Measurements from ENCODE around the gene CFAP157.

The CFAP157 gene

DNA sequence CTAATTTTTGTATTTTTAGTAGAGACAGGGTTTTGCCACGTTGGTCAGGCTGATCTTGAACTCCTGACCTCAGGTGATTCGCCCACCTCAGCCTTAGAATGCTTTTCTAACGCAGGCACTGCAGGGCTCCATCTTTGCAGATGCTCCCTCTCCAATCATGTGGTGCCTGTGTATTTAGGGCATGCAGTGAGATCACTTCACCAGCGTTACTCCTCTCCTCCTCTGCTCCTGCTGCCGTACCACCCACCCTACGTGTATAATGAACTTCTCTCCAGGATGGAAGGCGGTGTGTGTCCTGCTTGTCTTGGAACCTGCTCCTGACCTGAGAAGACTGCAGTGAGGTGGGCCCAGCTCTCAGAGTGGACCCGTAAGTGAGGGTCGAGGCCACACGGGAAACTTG lies 13.6 kb upstream of the CFAP157 start:
- no peak for DNase-seq (ENCODE audit: low read depth)

DNA sequence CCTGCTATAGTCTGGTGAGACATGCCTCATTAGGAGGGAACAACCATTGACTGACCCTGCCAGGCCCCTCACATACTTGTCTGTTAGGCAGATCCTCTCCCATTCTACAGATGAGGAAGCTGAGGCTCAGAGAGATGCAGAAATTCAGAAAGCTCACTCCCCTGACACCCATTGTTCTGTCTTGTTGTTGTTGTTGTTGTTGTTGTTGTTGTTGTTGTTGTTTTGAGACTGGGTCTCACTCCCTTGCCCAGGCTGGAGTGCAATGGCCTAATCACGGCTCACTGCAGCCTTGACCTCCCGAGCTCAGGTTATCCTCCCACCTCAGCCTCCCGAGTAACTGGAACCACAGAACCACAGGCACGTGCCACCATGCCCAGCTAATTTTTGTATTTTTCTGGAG lies 13.1 kb upstream of the CFAP157 start:
- DNase-seq (ENCODE audit: low read depth), result no peak

DNA sequence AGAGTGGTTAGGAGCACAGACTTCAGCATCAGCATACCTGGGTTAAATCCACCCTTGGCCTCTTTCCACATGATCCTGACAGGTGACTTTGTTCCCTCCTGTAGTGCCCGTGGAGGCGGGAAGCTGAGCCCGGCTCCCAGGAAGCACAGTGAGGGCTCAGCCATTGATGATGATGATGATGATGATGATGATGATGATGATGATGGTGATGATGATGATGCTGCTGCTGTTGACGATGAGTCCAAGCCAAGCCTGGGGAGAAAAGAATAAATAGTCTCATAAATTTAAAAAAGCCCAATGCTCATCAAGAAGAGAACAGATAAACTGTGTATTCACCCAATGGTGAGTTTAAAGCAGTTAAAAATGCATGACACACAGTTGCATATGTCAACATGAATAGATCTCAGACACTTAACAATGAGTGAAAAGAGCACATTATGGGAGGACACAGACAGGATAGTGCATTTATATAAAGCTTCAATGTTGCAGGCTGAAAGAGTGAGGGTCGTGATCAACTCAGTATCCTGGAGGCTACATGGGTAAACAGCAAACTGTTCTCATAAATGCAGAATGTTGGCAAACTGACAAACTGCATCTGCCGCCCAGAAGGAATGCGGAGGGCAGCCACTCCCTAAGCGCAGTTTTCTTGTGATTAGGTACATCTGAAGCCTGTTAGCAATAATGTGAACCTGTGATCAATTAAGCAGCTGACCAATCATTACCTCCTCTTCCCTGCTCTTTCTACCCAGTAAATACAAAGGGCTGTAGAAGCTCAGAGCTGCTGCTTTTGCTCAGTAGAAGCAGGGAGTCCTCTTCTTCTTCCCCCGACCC lies 11.7 kb upstream of the CFAP157 start:
- DNase-seq (ENCODE audit: low read depth), result no peak

DNA sequence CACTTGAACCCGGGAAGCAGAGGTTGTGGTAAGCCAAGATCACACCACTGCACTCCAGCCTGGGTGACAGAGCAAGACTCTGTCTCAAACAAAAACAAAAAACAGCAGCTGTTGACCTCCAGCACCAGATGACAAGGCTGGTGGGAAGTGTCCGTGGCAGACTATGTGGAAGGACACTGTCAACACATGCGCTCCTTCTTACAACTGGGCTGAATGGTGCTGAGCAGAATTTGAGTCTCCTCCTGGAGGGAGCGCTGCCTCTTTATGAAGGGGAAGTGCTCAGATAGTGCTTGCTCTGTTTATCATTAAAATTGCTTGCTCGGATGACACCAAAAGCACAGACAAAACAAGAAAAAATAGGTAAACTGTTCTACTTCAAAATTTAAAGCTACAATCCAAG lies 9.2 kb upstream of the CFAP157 start:
- no peak for DNase-seq (ENCODE audit: low read depth)

DNA sequence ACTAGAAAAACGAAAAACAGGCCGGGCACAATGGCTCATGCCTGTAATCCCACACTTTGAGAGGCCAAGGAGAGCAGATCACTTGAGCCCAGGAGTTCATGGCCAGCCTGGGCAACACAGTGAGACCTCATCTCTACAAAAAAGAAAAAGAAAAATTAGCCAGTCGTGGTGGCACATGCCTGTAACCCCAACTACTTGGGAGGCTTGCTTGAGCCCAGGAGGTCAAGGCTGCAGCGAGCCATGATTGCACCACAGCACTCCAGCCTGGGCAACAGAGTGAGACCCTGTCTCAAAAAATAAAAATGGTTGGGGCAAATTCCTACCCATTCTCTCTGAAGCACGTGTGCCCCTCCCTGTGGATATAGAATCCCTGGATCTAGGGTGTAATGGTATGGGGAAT lies 8.4 kb upstream of the CFAP157 start:
- no peak for DNase-seq (ENCODE audit: low read depth)

DNA sequence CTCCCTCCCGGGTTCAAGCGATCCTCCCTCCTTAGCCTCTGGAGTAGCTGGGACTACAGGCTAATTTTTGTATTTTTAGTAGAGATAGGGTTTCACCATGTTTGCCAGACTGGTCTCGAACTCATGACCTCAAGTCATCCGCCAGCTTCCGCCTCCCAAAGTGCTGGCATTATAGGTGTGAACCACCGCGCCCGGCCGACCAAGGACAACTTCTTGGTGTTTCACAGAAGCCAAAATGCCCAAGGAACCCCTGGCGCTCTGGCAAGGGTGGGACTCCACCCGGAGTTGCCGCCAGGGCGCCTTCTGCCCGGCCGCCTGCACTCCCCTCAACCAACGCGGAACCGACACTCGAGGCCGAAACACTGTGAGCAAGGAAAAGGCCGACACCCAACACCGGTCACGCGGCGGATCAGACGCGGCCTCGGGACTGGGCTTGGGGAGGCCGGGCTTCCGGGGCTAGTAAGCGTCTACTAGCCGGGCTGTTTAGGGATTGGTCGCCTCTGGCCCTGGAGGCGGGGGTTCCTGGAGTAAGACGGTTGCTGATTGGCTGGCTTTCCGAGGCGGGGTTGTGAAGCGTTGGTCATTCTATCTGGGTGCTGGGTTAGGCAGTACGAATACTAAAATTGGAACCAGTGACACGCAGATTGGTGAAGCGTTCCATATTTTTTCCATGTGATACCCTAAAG lies 7.7 kb upstream of the CFAP157 start:
- peak; percentile 88 for DNase-seq (ENCODE audit: low read depth)

DNA sequence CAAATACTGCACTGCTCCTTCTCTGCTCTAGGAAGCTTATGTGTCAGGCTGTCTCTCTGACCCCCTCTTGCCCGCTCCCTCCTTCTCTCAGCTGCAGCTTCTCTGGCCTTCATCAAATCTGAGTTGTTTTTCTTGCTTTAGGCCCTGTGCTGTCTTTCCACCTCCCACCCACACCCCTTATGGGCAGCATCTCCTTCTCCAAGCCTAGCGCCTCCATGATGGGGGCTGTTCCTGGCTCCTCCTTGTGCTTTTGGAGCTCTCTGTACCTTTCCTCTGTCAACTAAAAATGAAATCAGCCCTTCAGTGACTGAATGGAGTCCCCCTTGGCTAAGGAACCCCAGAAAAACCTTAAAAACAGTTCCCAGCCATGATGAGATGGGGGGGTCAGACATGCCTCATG lies 6.6 kb upstream of the CFAP157 start:
- no peak for DNase-seq (ENCODE audit: low read depth)

DNA sequence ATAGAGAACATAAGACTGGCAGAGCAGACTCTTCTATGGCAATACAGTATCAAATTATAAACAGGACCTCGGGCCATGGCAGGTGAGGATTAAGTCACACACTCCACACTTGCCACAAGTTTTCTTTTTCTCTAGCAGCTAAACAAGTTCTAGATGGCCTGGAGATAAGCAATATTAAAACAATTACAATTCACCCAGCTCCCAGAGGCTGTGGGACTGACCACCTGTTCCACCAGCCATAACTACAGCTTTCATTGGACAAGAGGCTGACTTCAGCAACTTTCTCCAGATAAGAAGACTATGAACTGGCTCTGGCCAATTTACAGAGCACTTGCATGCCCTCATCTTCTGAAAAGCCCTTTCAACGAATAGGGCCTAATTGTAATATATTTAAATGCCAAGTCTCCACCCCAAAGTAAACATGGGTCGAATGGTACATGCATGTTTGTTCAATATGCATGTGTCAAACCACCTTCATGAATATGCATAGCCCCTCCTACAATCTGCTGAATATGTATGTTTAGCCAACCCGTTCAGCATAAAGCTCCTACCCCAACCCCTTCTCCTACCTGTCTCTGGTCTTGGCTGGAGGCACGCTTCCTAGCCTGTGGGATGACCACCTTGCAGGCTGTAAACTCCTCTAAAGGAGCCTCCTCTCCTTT lies 6.1 kb upstream of the CFAP157 start:
- no peak for DNase-seq (ENCODE audit: low read depth)

DNA sequence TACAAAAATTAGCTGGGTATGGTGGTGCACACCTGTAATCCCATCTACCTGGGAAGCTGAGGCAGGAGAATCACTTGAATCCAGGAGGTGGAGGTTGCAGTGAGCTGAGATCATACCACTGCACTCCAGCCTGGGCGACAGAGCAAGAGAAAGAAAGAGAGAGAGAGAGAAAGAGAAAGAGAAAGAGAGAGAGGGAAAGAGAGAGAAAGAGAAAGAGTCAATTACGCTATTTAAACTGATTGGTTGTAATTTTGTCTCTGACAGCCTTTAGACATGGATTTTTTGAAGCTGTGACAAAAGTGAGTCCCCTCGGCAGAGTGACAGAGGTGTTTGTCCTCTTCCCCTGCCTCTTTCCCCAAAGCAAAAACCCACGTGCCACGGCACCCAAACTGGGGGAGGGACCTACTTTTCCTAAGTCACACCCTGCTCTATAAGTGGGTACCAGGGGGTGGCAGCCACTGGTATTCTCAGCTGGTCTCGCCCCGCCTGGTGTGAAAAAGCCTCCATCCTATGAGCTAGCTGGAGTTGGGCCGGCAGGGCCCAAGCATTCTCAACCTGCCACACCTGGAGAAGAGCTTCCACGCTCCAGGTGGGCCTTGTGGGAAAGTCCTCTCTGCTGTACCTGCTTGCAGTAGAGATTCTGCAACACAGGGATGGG lies 3.4 kb upstream of the CFAP157 start:
- no peak for DNase-seq (ENCODE audit: low read depth)

DNA sequence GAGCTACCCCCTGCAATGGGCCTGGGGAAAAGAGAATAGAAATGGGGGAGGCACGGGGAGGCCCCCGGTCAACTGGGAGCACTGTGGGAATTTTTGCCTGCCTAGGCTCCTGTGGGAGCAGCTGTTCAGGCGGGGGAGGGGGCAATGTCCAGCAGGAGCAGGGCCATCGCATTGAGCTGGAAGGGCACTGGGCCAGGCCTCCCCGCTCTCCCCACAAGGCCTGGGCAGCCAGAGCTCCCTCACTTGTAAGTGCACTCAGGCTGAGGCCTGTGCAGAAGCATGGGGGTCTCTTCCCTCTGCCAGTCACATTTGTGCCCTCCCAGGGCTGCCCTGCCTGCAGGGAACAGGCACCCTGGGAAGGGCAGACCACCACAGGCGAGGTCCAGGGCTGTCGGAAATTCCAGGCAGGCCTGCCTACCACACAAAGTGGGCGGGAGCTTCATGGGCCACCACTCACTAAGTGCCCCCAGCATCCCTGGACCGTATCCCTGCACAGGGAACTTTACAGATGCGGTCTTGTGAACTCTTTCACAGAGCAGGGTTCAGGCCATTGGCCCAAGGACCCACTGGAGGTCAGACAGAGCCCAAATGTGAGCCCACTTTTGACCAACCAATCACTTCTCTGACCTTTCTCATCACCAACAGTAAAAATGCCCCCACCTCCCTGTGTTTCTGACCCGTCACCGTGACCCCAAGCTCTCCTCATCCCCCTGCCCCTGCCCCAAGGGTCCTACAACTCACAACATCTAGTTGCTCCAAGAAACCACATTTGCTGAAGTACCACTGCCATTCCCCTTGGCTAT lies 1.0 kb upstream of the CFAP157 start:
- DNase-seq (ENCODE audit: low read depth), result no peak

DNA sequence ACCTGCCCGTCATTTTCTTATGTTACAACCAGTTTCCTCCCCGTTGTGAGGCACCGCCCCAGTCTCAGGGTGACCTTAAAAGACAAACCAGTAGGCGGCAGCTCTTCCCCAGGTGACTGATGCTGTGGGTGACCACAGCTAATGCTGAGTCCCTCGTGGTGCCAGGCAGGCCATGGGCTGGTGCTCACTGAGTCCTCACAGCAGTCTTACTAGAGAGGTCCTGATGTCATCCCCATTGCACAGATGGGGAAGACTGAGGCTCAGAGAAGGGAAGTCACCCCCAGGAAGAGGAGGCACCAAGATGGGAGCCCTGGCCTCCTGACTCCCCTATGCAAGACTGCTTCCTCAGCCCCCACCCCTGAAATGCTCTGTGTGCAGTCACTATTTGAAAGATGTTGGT lies 978 bp downstream of the CFAP157 start:
- DNase-seq (ENCODE audit: low read depth), result no peak

DNA sequence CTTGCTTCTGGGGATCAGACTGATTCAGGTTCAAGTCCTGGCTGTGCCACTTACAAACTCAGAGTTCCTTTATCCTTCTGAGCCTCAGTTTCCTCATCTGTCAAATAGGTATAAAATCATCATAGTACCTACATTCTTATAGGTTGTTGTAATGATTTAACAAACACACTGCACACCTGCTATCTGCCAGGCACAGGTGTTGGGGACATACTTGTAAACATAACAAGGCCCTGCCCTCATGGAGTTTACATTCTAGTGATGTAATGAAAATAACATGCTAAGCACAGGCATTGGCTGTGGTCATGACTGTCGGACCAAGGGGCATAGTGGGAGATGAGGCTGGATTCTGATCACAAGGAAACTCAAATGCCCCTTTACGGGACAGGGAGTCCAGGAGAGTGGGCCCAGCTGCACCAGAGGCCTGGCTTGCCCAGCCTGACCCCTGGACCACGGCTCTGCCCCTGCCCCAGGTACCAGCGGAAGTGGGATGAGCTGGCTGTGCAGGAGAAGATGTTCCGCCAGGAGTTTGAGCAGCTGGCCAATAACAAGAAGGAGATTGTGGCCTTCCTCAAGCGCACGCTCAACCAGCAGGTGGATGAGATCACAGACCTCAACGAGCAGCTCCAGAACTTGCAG lies 2.3 kb downstream of the CFAP157 start:
- no peak for DNase-seq (ENCODE audit: low read depth)

DNA sequence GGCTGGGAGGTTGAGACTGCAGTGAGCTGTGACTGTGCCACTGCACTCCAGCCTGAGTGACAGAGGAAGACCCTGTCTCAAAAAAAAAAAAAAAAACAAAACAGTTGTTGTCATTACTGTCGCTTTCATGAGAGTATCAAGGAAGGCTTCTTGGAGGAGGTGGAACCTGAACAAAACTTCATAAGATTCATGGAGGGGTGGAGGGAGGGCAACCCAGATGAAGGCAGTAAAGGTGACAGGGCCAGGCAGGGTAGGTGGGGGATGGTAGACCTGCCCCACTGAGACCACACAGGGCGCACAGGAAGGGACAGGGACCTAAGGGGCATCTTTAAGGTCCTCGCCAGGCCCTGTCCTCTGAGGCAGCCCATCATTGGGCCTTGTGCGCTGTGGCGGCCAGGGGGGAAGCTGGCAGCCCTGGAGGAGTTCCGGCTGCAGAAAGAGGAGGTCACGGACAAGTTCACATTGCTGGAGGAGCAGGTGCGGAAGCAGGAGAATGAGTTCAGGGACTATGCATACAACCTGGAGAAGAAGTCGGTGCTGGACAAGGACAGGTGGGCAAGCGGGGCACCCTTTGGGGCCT lies 3.5 kb downstream of the CFAP157 start:
- DNase-seq (ENCODE audit: low read depth), result no peak

DNA sequence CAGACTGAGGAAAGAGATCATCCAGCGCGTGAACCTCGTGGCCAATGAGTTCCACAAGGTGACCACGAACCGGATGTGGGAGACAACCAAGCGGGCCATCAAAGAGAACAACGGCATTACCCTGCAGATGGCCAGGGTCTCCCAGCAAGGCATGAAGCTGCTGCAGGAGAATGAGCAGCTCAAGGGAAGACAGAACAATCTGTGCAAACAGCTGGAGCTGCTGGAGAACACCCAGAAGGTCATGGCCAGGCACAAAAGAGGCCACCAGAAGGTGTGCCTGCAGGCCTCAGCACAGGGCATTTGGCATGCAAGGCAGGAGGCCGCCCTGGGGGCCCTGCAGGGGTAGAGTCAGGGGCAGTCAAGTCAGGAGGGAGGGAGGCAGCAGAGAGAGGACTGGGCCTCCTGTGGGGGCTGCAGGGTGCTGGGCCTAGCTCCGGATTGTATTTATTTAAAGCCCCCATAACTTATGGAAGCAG lies 4.5 kb downstream of the CFAP157 start:
- no peak for DNase-seq (ENCODE audit: low read depth)

DNA sequence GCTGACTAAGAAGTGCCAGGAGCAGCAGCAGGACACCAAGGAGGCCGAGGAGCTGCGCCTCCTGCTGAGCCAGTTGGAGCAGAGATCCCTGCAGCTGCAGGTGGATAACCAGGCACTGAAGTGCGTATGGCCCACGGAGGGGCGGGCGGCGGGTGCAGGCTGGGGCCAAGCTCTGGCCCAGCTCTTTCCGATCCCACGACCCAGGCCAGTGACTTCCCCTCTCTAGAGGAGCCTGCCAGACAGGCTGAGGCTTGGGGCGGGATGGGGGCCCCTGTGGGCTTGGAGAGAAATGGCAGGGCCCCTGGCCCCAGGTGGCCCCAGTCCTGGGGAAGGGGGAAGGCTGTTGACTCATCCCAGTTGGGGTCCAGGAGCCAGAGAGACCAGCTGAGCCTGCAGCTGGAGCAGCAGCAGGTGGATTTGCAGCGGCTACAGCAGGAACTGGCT lies 5.1 kb downstream of the CFAP157 start:
- DNase-seq (ENCODE audit: low read depth), result no peak

DNA sequence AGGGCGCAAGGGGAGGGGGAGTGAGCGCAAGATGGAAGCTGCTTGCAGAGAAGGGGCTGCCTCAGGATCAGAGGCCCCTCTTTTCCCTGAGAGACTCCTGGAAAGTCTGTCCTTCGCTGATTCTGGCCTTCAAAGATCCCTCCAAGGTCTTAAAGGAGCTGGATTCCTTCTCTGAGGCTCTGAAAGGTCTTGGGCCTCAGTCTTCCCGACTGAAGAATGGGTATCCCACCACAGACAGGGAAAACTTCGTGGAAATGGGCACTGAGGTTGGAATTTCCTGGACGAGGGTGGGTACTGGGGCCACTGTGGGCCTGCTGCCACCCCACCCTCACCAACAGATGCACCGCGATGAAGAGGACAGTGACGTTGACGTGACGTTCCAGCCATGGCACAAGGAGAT lies 5.6 kb downstream of the CFAP157 start:
- DNase-seq (ENCODE audit: low read depth), result no peak

DNA sequence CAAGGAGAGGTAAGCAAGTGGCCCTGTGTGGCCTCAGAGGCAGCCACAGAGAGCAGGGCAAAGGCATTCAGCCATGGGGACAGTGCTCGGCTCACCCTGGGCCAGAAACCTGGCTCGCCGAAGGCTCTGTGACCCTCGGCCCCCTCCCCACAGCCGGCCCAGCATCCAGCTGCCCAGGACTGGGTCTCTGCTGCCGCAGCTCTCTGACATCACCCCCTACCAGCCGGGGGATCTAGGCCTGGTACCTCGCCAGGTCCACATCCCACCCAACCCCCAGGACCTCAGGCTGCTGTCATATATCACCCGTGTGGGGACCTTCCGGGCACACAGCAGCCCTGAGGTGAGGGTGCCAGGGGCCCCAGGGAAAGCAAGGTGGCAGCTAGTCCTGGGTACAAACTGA lies 6.1 kb downstream of the CFAP157 start:
- DNase-seq (ENCODE audit: low read depth), result no peak

DNA sequence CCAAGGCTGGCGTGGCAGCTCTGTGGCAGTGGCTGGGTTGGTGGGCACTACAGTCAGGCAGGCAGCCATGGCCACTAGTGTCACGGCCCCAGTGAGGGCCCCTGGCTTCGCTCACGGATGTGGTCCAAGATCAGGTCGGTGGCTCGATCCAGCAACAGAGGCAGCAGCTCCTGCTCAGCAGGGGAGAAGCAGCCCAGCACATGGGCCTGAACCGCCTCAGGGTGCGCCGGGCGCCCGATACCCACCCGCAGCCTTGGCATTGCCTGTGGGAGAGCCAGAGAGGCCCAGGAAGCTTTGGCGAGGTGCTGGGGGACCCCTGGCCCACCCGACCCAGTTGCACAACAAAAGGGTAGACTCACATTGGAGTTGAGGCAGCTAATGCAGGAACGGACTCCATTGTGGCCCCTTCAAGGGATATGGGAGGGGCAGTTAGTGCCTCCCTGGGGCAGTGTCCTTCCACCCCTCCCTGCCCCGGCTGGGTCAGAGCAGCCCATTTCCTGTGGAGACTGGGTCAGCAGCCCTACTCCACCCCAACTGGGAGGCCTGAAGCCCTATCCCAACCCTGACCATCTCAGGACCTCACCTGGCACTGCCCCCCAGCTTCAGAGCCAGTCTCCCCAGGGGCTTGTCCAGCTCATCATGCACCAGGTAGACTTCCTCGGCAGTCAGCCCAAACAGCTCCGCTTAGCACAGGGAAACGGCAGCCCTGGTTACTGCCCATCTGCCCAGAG lies 7.4 kb downstream of the CFAP157 start:
- no peak for DNase-seq (ENCODE audit: low read depth)

DNA sequence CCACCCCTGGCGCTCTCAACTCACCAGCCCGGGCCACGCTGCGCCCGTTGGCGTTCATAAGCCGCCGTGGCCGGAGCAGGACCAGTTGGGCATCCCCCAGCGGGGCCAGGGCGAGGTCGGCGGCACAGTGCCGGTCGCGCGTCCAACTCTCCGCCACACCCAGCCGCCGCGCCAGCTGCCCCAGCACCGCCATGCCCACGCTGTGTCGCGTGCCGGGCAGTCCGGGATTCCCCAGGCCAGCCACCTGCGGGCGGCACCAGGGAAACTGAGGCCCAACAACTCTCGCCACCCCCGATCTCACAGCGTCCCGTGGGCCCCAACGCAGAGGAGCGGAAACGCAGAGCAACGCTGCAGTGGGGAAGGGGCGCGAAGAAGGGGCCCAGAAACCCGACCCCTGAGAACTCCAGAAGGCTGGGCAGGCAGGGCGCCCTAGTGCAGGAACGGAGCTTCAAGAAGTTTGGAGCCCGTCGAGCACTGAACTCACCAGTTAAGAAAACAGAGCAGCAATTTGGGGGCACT lies 8.2 kb downstream of the CFAP157 start:
- no peak for DNase-seq (ENCODE audit: low read depth)
